Measurements from ENCODE around the gene CREB1. TPM values are rescaled to one million over a fixed set of nuclear protein-coding genes. Genes with fewer than 3 reads are reported as not detected.

CREB1 gene
- total and polyA plus RNA-seq, 9 of the 15 experiments (the other 6 are each of a cell fraction or from before 2014, with no cell fraction given): 8.9 to 51.3 (median 19.5) TPM

- no peak for TF ChIP-seq CTCF (IDR thresholded peaks at IDR 0.05 in 2 of 3, conservative IDR thresholded peaks at IDR 0.05 in 1 of 3; ENCODE audit: insufficient read depth in 2 of 3, low read depth in 1 of 3, low read length in 3 of 3)
- TF ChIP-seq ZNF263 (CRISPR knock-in tag; IDR thresholded peaks at IDR 0.05; ENCODE audit: borderline replicate concordance): no peak
- no peak for TF ChIP-seq THAP12 (CRISPR knock-in tag; IDR thresholded peaks at IDR 0.05)
- no peak for TF ChIP-seq ZBTB7A (IDR thresholded peaks at IDR 0.05; ENCODE audit: borderline replicate concordance, control insufficient read depth, low read depth, low read length)
- no peak for TF ChIP-seq ZNF766 (CRISPR knock-in tag; conservative IDR thresholded peaks at IDR 0.05)
- no peak for TF ChIP-seq TCF7 (IDR thresholded peaks at IDR 0.05; ENCODE audit: borderline replicate concordance)
- TF ChIP-seq SMAD2 (IDR thresholded peaks at IDR 0.05; ENCODE audit: low read depth, low read length): no peak
Observed at GRCh38 chr2:207504513-207505170, 25.1 kb upstream of the CREB1 start (continued).

Measured in K562 (cell line).